Erythroblast (primary cell): ENCODE measurements around the gene EXTL1.

ENCODE experiments used
- DNase-seq, 2 experiments: peaks; one replicate each; lab custom pipeline; 2025; lab: John Stamatoyannopoulos, UW
- GATA1 ChIP-seq: IDR thresholded peaks from 2 replicates; pipeline ENCODE4 v1.6.1; 2011; ENCODE audit warnings: low read depth, mild to moderate bottlenecking, control low read depth, low read length, moderate library complexity
- POLR2A ChIP-seq: IDR thresholded peaks from 2 replicates; pipeline ENCODE4 v1.6.1; 2011; ENCODE audit warnings: mild to moderate bottlenecking, low read length

The EXTL1 gene

DNA sequence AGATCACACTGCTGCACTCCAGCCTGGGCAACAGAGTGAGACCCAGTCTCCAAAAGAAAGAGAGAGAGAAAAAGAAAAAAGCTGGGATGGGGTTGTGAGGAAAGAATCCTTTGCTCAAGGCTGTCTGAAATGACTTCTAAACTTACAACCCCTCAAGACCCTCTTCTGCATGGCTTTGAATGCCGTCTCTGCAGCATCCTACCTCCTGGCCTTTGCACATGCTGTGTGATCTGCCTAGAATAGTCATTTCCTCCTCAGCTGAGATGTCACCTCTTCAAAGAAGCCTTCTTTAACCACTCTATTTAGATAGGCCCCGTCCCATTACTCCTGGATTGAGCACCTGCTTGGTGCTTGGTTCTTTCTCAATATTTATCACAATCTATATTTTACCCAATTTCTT is 63.3 kb downstream of the EXTL1 start:
- TF ChIP-seq GATA1: no peak
- TF ChIP-seq POLR2A: no peak
- DNase-seq: no peak
